Nephron progenitor cell (in vitro differentiated cells): ENCODE data around the gene MOCOS.

Source experiments
- DNase-seq: peaks from one replicate; pipeline ENCODE4 v3.0.0; 2021
- H3K27ac Mint-ChIP-seq: 2 replicates; pipeline ENCODE4 v1.8.0; 2021; ENCODE audit warnings: mild to moderate bottlenecking, moderate library complexity, mixed read lengths
- H3K27me3 Mint-ChIP-seq: 2 replicates; pipeline ENCODE4 v1.8.0; 2021; ENCODE audit warnings: mild to moderate bottlenecking, low read depth, mixed read lengths; ENCODE audit not compliant: poor library complexity
- H3K36me3 Mint-ChIP-seq: 2 replicates; pipeline ENCODE4 v1.8.0; 2021; ENCODE audit warnings: low read depth, mixed read lengths
- H3K4me1 Mint-ChIP-seq: 2 replicates; pipeline ENCODE4 v1.8.0; 2021; ENCODE audit warnings: mixed read lengths
- H3K4me3 Mint-ChIP-seq: 2 replicates; pipeline ENCODE4 v1.8.0; 2021; ENCODE audit warnings: mild to moderate bottlenecking, moderate library complexity, mixed read lengths
- H3K9me3 Mint-ChIP-seq: 2 replicates; pipeline ENCODE4 v1.8.0; 2021; ENCODE audit warnings: mild to moderate bottlenecking, moderate library complexity, mixed read lengths
- TF ChIP-seq, protein P1 (sequence below): fragments of 200-600 bp; sonication (generic); IDR thresholded peaks from 2 replicates; pipeline ENCODE4 v1.5.0; 2021; ENCODE audit warnings: antibody characterized with exemption

Gene MOCOS

DNA sequence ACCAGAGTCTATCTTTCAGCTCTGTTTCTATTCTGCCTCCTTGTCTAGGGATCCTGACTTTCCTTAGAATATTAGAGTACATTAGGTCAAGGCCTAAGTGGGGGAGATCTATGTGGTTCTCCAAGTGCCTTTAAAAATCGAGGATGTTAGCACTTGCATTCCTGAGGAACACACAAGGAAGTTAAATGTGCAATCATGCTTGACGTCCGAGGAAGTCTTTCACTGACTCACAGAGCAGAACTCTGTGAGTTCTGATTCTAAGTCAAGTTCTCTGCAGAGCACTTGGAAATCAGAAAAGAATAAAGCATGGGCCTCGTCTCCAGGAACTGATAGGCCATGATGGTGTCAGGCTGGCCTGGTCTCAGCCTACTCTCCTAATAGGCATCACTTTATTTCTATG is 127.5 kb downstream of the MOCOS start:
- Mint-ChIP-seq H3K36me3 (peaks cover 26% of the 10 kb centered on the region), H3K4me1 (peaks cover 48% of the 10 kb centered on the region), H3K27me3 (peaks cover 8% of the 10 kb centered on the region), H3K27ac (no peak overlapping the region), H3K9me3 (peaks cover 27% of the 10 kb centered on the region), H3K4me3 (no peak overlapping the region)
- TF ChIP-seq, protein P1, sequence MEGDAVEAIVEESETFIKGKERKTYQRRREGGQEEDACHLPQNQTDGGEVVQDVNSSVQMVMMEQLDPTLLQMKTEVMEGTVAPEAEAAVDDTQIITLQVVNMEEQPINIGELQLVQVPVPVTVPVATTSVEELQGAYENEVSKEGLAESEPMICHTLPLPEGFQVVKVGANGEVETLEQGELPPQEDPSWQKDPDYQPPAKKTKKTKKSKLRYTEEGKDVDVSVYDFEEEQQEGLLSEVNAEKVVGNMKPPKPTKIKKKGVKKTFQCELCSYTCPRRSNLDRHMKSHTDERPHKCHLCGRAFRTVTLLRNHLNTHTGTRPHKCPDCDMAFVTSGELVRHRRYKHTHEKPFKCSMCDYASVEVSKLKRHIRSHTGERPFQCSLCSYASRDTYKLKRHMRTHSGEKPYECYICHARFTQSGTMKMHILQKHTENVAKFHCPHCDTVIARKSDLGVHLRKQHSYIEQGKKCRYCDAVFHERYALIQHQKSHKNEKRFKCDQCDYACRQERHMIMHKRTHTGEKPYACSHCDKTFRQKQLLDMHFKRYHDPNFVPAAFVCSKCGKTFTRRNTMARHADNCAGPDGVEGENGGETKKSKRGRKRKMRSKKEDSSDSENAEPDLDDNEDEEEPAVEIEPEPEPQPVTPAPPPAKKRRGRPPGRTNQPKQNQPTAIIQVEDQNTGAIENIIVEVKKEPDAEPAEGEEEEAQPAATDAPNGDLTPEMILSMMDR = no peak
- DNase-seq = no peak

DNA sequence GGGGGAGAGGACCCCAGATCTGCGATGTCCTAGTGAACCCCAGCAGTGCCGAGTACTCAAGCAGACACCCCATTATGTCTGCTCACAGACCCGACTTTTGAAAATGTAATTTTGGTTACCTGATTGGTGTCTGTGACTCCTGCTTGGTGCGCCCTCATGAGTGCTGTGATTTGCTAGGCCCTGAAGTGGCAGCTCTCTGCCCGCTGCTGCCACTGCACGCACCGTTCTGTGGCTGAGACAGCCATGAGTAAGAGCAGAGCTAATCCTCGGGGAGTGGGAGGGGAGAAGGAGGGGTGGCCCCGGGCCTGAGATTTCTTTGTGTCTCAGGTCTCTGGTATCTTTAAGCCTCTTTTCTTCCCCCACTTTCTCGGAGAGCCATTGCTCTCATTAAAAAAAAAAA is 128.4 kb downstream of the MOCOS start:
- peaks cover 3% of the 10 kb centered on the region for H3K27me3 Mint-ChIP-seq
- peaks cover 27% of the 10 kb centered on the region for H3K9me3 Mint-ChIP-seq
- no peak overlapping the region for H3K27ac Mint-ChIP-seq
- H3K36me3 Mint-ChIP-seq = peaks cover 28% of the 10 kb centered on the region
- TF ChIP-seq, protein P1 = no peak
- peaks cover 42% of the 10 kb centered on the region for H3K4me1 Mint-ChIP-seq
- H3K4me3 Mint-ChIP-seq = no peak overlapping the region
- DNase-seq = no peak

DNA sequence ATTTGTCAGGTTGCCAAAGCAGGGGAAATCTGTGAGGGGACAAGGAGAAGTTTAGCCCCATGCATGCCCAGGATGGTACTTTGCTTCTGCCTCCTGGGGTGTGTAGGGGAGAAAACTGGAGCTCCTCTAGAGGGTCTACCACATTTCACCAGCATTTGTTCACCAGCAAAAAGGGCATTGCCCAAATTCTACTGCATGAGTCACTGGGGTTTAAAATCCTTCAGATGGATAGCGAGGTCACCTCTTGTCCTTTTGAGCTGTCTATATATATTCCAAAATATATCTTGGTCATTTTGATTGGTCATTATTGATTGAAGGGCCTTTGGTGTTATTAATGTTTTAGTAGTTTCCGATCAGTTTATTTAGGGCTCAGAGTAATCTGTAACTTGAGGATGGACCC is 128.9 kb downstream of the MOCOS start:
- H3K36me3 Mint-ChIP-seq = peaks cover 28% of the 10 kb centered on the region
- peaks cover 27% of the 10 kb centered on the region for H3K9me3 Mint-ChIP-seq
- no peak for DNase-seq
- H3K27me3 Mint-ChIP-seq = peaks cover 3% of the 10 kb centered on the region
- TF ChIP-seq, protein P1 = no peak
- no peak overlapping the region for H3K27ac Mint-ChIP-seq
- no peak overlapping the region for H3K4me3 Mint-ChIP-seq
- H3K4me1 Mint-ChIP-seq = peaks cover 37% of the 10 kb centered on the region
